ENCODE measurements around the gene TK2. TPM values are rescaled to one million over a fixed set of nuclear protein-coding genes. Genes with fewer than 3 reads are reported as not detected.

TK2 gene
- total RNA-seq, 2 donors from 2014 or later: 28.1 to 45.9 TPM

DNA sequence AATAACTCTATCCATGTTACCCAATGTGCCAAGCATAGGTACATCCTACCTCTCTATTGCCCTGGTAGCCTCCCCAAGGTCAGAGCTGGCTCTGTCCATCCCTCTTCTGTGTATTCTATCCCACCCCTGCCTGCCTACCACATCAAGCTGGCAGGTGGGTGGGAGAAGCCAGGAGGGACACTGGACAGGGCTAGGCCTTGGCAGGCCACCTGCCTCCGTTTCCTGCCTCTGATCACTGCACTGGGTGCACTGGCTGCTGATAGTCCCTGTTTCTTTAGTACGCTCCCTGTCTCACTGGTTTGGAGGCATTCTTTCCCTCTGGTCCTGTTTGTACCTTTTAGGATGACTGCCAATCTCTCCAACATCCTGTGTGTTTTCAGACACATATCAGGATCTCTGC is 12.7 kb downstream of the TK2 start:
- Histone ChIP-seq H3K4me3 (no peak overlapping the region), H3K27ac (no peak overlapping the region), H3K4me1 (replicated peaks) (no peaks in the 10 kb centered on the region), H3K9me3 (no peaks in the 10 kb centered on the region), H3K27me3 (replicated peaks; ENCODE audit: insufficient read depth) (no peaks in the 10 kb centered on the region), H3K36me3 (no peaks in the 10 kb centered on the region)
- TF ChIP-seq, protein P1, sequence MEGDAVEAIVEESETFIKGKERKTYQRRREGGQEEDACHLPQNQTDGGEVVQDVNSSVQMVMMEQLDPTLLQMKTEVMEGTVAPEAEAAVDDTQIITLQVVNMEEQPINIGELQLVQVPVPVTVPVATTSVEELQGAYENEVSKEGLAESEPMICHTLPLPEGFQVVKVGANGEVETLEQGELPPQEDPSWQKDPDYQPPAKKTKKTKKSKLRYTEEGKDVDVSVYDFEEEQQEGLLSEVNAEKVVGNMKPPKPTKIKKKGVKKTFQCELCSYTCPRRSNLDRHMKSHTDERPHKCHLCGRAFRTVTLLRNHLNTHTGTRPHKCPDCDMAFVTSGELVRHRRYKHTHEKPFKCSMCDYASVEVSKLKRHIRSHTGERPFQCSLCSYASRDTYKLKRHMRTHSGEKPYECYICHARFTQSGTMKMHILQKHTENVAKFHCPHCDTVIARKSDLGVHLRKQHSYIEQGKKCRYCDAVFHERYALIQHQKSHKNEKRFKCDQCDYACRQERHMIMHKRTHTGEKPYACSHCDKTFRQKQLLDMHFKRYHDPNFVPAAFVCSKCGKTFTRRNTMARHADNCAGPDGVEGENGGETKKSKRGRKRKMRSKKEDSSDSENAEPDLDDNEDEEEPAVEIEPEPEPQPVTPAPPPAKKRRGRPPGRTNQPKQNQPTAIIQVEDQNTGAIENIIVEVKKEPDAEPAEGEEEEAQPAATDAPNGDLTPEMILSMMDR (IDR thresholded peaks at IDR 0.05): no peak
- no peak for TF ChIP-seq POLR2AphosphoS5 (IDR thresholded peaks at IDR 0.05)
- no peak for TF ChIP-seq POLR2A (IDR thresholded peaks at IDR 0.05)
- WGBS: 80% methylated on average over 2 of the region's 2 CpGs
- intact Hi-C loops (cut with DNase I): no loop called here
- DNase-seq (ENCODE audit: low spot score): no peak

DNA sequence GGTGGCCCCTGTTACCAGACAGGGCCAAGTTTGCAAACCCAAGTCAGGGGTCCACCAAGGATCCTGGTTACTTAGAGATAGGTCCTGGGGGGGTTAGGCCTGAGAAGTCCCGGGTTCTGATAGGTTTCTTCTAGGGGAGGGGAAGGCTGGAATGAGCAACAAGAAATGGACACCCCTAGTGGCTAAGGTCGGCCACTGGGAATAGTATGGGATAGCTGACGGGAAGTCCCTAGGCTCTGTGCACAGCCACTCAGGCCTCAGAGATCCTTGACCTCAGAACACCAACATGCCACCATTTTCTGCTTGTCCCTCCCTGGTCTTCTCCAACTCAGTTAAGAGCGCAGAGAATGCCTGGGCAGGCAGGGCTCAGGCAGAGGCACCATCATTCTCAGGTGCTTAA is 13.4 kb downstream of the TK2 start:
- no peak overlapping the region for H3K27ac ChIP-seq
- intact Hi-C loops (cut with DNase I): no loop called here
- no peaks in the 10 kb centered on the region for H3K36me3 ChIP-seq
- no peak for DNase-seq (ENCODE audit: low spot score)
- no peak overlapping the region for H3K4me3 ChIP-seq
- H3K27me3 ChIP-seq (replicated peaks; ENCODE audit: insufficient read depth): no peaks in the 10 kb centered on the region
- no peaks in the 10 kb centered on the region for H3K4me1 ChIP-seq (replicated peaks)
- TF ChIP-seq POLR2A (IDR thresholded peaks at IDR 0.05) (no peak), POLR2AphosphoS5 (IDR thresholded peaks at IDR 0.05) (no peak)
- TF ChIP-seq, protein P1 (IDR thresholded peaks at IDR 0.05): no peak
- H3K9me3 ChIP-seq: no peaks in the 10 kb centered on the region
- WGBS: 85% methylated on average over 4 of the region's 4 CpGs

DNA sequence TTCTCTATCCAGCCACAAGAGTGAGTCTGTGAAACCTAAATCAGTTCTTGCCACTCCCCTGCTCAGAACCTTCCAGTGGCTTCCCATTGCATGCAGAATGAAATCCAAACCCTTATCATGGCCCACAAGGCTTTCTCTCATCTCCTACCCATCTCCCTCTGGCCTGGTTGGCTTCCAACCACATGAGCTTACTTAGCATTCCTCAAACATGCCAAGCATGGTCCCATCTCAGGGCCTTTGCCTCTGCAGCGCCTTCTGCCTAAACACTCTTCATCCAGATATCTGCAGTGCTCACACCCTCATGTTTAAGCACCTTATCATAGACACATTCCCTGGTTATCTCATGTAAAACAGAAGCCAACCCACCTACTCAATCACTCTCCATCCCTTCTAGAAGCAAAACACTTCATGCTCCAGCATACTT is 15.5 kb downstream of the TK2 start:
- Histone ChIP-seq H3K36me3 (no peaks in the 10 kb centered on the region), H3K27ac (no peak overlapping the region), H3K4me1 (replicated peaks) (no peaks in the 10 kb centered on the region), H3K9me3 (no peaks in the 10 kb centered on the region), H3K27me3 (replicated peaks; ENCODE audit: insufficient read depth) (no peaks in the 10 kb centered on the region), H3K4me3 (no peak overlapping the region)
- intact Hi-C loops (cut with DNase I): no loop called here
- TF ChIP-seq POLR2A (IDR thresholded peaks at IDR 0.05) (no peak), POLR2AphosphoS5 (IDR thresholded peaks at IDR 0.05) (no peak)
- TF ChIP-seq, protein P1 (IDR thresholded peaks at IDR 0.05): no peak
- WGBS: 97% methylated on average over 1 of the region's 1 CpG
- no peak for DNase-seq (ENCODE audit: low spot score)

DNA sequence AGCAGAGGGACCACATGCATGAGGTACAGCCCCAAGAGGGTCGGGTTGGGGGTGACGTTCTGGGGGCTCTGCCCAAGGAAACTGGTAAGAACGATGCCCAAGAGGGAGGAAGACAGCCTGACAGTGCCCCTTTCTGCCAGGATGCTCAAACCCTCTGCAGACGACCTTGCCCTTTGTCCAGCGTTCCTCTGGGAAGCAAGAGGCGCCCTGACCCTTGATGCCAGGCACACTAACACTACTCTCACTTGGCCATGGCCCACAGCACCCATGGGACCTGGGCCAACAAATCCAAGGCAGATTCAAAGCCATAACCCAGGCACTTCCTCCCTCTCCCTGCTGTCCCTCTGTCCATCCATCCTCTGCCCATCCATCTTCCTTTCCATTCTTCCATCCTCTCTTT is 20.4 kb downstream of the TK2 start:
- Histone ChIP-seq H3K9me3 (no peaks in the 10 kb centered on the region), H3K36me3 (peaks cover 0 to 11% of the 10 kb centered on the region in 2 donors), H3K27me3 (replicated peaks; ENCODE audit: insufficient read depth) (no peaks in the 10 kb centered on the region), H3K4me1 (replicated peaks) (no peaks in the 10 kb centered on the region), H3K27ac (no peak overlapping the region), H3K4me3 (no peak overlapping the region)
- TF ChIP-seq, protein P1 (IDR thresholded peaks at IDR 0.05): no peak
- TF ChIP-seq POLR2AphosphoS5 (IDR thresholded peaks at IDR 0.05) (no peak), POLR2A (IDR thresholded peaks at IDR 0.05) (no peak)
- no peak for DNase-seq (ENCODE audit: low spot score)
- intact Hi-C loops (cut with DNase I): no loop called here
- 92% methylated on average over 6 of the region's 6 CpGs for WGBS

DNA sequence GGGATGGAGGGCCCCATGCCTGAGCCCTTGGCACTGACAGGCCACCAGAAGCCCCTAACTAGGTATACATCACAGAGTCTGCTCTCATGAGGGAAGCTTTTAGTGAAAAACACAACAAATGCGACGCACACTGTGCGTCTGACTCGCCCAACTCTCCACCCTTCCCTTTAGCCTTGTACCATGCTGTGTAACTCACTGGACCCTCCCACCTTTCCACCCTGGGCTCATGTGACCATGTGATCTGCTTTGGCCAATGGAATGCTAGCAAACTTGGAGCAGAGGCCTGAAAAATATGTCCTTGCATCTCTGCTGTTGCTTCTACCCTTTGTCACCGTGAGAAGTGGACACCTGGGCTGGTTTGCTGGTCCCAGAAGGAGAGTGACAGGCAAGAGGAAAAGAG is 21.6 kb downstream of the TK2 start:
- TF ChIP-seq, protein P1 (IDR thresholded peaks at IDR 0.05): no peak
- no peak for TF ChIP-seq POLR2AphosphoS5 (IDR thresholded peaks at IDR 0.05)
- no peak for TF ChIP-seq POLR2A (IDR thresholded peaks at IDR 0.05)
- Histone ChIP-seq H3K27me3 (replicated peaks; ENCODE audit: insufficient read depth) (no peaks in the 10 kb centered on the region), H3K4me3 (no peak overlapping the region), H3K4me1 (replicated peaks) (no peaks in the 10 kb centered on the region), H3K36me3 (peaks cover 0 to 11% of the 10 kb centered on the region in 2 donors), H3K9me3 (no peaks in the 10 kb centered on the region), H3K27ac (no peak overlapping the region)
- no peak for DNase-seq (ENCODE audit: low spot score)
- intact Hi-C loops (cut with DNase I): no loop called here
- 100% methylated on average over 5 of the region's 5 CpGs for WGBS

Data from prostate gland (tissue), 2 donors.